Measurements from ENCODE around the gene DDAH2.

DNA sequence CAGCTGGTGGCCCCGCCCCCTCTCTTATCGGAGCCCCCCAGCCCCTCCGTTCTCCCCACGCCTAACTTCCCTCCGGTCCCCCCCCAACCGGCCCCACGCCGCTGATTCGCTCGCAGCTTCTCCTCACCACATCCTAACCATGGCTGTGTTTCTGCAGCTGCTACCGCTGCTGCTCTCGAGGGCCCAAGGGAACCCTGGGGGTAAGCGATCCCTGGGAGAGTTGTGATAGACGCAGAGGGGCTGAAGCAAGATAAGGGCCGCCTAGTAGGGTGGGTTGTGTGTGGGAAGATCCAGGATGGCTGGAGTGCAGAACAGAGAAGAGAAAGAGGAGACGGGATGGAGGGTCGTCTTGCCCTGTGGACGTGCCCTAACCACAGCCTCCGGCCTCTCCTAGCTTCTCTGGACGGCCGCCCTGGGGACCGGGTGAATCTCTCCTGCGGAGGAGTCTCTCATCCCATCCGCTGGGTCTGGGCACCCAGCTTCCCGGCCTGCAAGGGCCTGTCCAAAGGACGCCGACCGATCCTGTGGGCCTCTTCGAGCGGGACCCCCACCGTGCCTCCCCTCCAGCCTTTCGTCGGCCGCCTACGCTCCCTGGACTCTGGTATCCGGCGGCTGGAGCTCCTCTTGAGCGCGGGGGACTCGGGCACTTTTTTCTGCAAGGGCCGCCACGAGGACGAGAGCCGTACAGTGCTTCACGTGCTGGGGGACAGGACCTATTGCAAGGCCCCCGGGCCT is 5.7 kb downstream of the DDAH2 start, which contains the start of gene MPIG6B:
- TF ChIP-seq CTCF (IDR thresholded peaks at IDR 0.05) (no peak), ZFX (IDR thresholded peaks at IDR 0.05; ENCODE audit: borderline replicate concordance) (no peak)

All from 22Rv1 (cell line).